ENCODE data around the gene MXRA7. TPM values are rescaled to one million over a fixed set of nuclear protein-coding genes. Genes with fewer than 3 reads are reported as not detected.
A peak's percentile ranks its signal among the peaks of the same experiment; 100 is the strongest.

The MXRA7 gene
- total and polyA plus RNA-seq, 2 donors (not counting 1 experiment from before 2014, with no cell fraction given), result 5.5 to 16.1 TPM

- H4K20me1 ChIP-seq (ENCODE audit: control insufficient read depth, insufficient read depth, low read length, poor library complexity, severe bottlenecking), result peaks cover 9% of the 10 kb centered on the region
Observed at GRCh38 chr17:76736349-76737081, 25.8 kb upstream of the MXRA7 start.

More at GRCh38 chr17:76736349-76737081, 25.8 kb upstream of the MXRA7 start:
- peak overlapping the region; percentile 99 for H3K27ac Mint-ChIP-seq
- H3K27me3 ChIP-seq (replicated peaks in 1 of 4; ENCODE audit: control extremely low read depth in 1 of 4, control insufficient read depth in 3 of 4, insufficient read depth in 4 of 4, low read length in 3 of 4), result no peaks in the 10 kb centered on the region
- H2AFZ ChIP-seq (ENCODE audit: insufficient read depth, low read depth, low read length, poor library complexity, severe bottlenecking), result peak overlapping the region; percentile 12
- H3K9ac ChIP-seq (ENCODE audit: low read length), result peak overlapping the region; percentile 87
- under 1% methylated on average over 117 of the region's 117 CpGs for WGBS (ENCODE audit: insufficient coverage)
- TF ChIP-seq EZH2 (IDR thresholded peaks at IDR 0.05; ENCODE audit: borderline replicate concordance, insufficient read depth, low read depth, low read length, poor library complexity, severe bottlenecking) (no peak), CTCF (IDR thresholded peaks at IDR 0.05) (no peak)
- peaks cover 36 to 38% of the 10 kb centered on the region in 2 donors for H3K4me1 ChIP-seq (ENCODE audit: control insufficient read depth in 2 of 2, insufficient read depth in 2 of 2, low read length in 2 of 2)
- intact Hi-C loops (cut with micrococcal nuclease), result loop anchor here (1.0 to 5.0 kb wide), 5 partner anchors 10 to 1221 kb away; partner anchors contain the start of genes CASKIN2, JMJD6, METTL23 and SEC14L1
- H3K9me3 ChIP-seq (ENCODE audit: control extremely low read depth in 1 of 3, control insufficient read depth in 2 of 3, insufficient read depth in 1 of 3, low read length in 2 of 3), result no peaks in the 10 kb centered on the region
- ChIA-PET CTCF (interaction anchor here (4.3 kb wide), 1 partner anchor 9 kb away, joined by 29 read pairs; the partner anchor contains the start of genes JMJD6 and METTL23), POLR2A (interaction anchor here (0.6 to 5.6 kb wide), 5 partner anchors 10 to 332 kb away, joined by 3 to 75 read pairs (median 6); partner anchors contain the start of genes JMJD6 and METTL23)
- no peaks in the 10 kb centered on the region for H3K27me3 Mint-ChIP-seq
- H3K4me1 Mint-ChIP-seq, result peaks cover 57% of the 10 kb centered on the region
- H3K27ac ChIP-seq (ENCODE audit: low read length in 2 of 2), result peak overlapping the region; percentile 92 to 97
- H3K79me2 ChIP-seq (ENCODE audit: control insufficient read depth, insufficient read depth, low read length), result peaks cover 76% of the 10 kb centered on the region
- peak overlapping the region; percentile 97 for H3K4me3 Mint-ChIP-seq
- no peaks in the 10 kb centered on the region for H3K9me3 Mint-ChIP-seq (ENCODE audit: insufficient read depth)
- peak overlapping the region; percentile 92 for H3K4me2 ChIP-seq (replicated peaks; ENCODE audit: low read depth, low read length, poor library complexity, severe bottlenecking)
- DNase-seq (peak; percentile 83), ATAC-seq (ENCODE audit: low read depth) (peak; percentile 13)
- H3K36me3 ChIP-seq (replicated peaks in 1 of 2; ENCODE audit: control extremely low read depth in 1 of 2, control insufficient read depth in 1 of 2, extremely low read depth in 1 of 2, insufficient read depth in 2 of 2, low read length in 1 of 2), result peaks cover 0 to 43% of the 10 kb centered on the region in 2 experiments
- H3K4me3 ChIP-seq (ENCODE audit: control extremely low read depth in 1 of 5, extremely low read depth in 1 of 5, insufficient read depth in 1 of 5, low read depth in 2 of 5, low read length in 4 of 5), result peak overlapping the region; percentile 93 to 99 (median 97)

Data from B cell (primary cell).